NCI-H1092 treated with DMSO at 0.1 percent for 48 hours (cell line): ENCODE measurements around the gene LLGL2.

Experiments used
- DNase-seq: peaks from one replicate; lab custom pipeline; 2025; lab: John Stamatoyannopoulos, UW

Gene LLGL2

GRCh38 chr17:75550139-75550465 is 24.6 kb downstream of the LLGL2 start:
- DNase-seq, result no peak

GRCh38 chr17:75551266-75551665 is 25.8 kb downstream of the LLGL2 start:
- no peak for DNase-seq

GRCh38 chr17:75552425-75553294 is 27.2 kb downstream of the LLGL2 start:
- no peak for DNase-seq

GRCh38 chr17:75553295-75554110 is 28.0 kb downstream of the LLGL2 start:
- no peak for DNase-seq

- DNase-seq, result no peak
Measured at GRCh38 chr17:75555679-75556153, 30.2 kb downstream of the LLGL2 start.

- DNase-seq, result peak; percentile 83
Measured at GRCh38 chr17:75557075-75557851, 31.8 kb downstream of the LLGL2 start.

- no peak for DNase-seq
Measured at GRCh38 chr17:75557852-75558665, 32.6 kb downstream of the LLGL2 start.

GRCh38 chr17:75558666-75559530 is 33.4 kb downstream of the LLGL2 start:
- DNase-seq, result no peak

GRCh38 chr17:75559958-75560533 is 34.5 kb downstream of the LLGL2 start:
- no peak for DNase-seq

- DNase-seq, result no peak
Measured at GRCh38 chr17:75561927-75562603, 36.6 kb downstream of the LLGL2 start.

GRCh38 chr17:75563063-75563758 is 37.7 kb downstream of the LLGL2 start:
- no peak for DNase-seq

GRCh38 chr17:75564195-75564594 is 38.7 kb downstream of the LLGL2 start:
- DNase-seq, result no peak

GRCh38 chr17:75565066-75565465 is 39.6 kb downstream of the LLGL2 start:
- no peak for DNase-seq

GRCh38 chr17:75565618-75566017 is 40.1 kb downstream of the LLGL2 start:
- DNase-seq, result no peak

- no peak for DNase-seq
Measured at GRCh38 chr17:75566416-75566815, 40.9 kb downstream of the LLGL2 start.

GRCh38 chr17:75566834-75567233 is 41.3 kb downstream of the LLGL2 start:
- DNase-seq, result no peak

- DNase-seq, result no peak
Measured at GRCh38 chr17:75568412-75569255, 43.1 kb downstream of the LLGL2 start.
